ENCODE results near the gene RABGAP1. TPM values are rescaled to one million over a fixed set of nuclear protein-coding genes. Genes with fewer than 3 reads are reported as not detected.

Gene RABGAP1
- total RNA-seq, 1 donor from 2014 or later = 58.6 TPM

GRCh38 chr9:123016631-123017030 is 75.8 kb downstream of the RABGAP1 start:
- no peak for TF ChIP-seq CTCF (IDR thresholded peaks at IDR 0.05)
- ATAC-seq (no peak), DNase-seq (no peak)
- H3K27ac ChIP-seq = no peak overlapping the region
- H3K9me3 ChIP-seq = no peaks in the 10 kb centered on the region
- H3K27me3 ChIP-seq = no peaks in the 10 kb centered on the region
- intact Hi-C loops (cut with DNase I) = no loop called here
- H3K4me3 ChIP-seq = no peak overlapping the region
- H3K4me1 ChIP-seq = peaks cover 11% of the 10 kb centered on the region
- peaks cover 69% of the 10 kb centered on the region for H3K36me3 ChIP-seq

GRCh38 chr9:123020796-123021195 is 80.0 kb downstream of the RABGAP1 start:
- Histone ChIP-seq H3K27me3 (no peaks in the 10 kb centered on the region), H3K4me3 (no peak overlapping the region), H3K9me3 (no peaks in the 10 kb centered on the region), H3K27ac (no peak overlapping the region), H3K36me3 (peaks cover 68% of the 10 kb centered on the region), H3K4me1 (no peaks in the 10 kb centered on the region)
- intact Hi-C loops (cut with DNase I) = no loop called here
- ATAC-seq (no peak), DNase-seq (no peak)
- no peak for TF ChIP-seq CTCF (IDR thresholded peaks at IDR 0.05)

- intact Hi-C loops (cut with DNase I) = no loop called here
- no peak overlapping the region for H3K27ac ChIP-seq
- H3K27me3 ChIP-seq = no peaks in the 10 kb centered on the region
- H3K4me3 ChIP-seq = no peak overlapping the region
- peaks cover 36% of the 10 kb centered on the region for H3K36me3 ChIP-seq
- no peak for DNase-seq
- no peaks in the 10 kb centered on the region for H3K9me3 ChIP-seq
- no peak for TF ChIP-seq CTCF (IDR thresholded peaks at IDR 0.05)
- H3K4me1 ChIP-seq = peaks cover 7% of the 10 kb centered on the region
- no peak for ATAC-seq
These were observed 85.6 kb downstream of the RABGAP1 start for GRCh38 chr9:123026425-123026824.

GRCh38 chr9:123027517-123027916 is 86.7 kb downstream of the RABGAP1 start:
- no peaks in the 10 kb centered on the region for H3K27me3 ChIP-seq
- ATAC-seq (no peak), DNase-seq (no peak)
- intact Hi-C loops (cut with DNase I) = no loop called here
- peaks cover 25% of the 10 kb centered on the region for H3K36me3 ChIP-seq
- TF ChIP-seq CTCF (IDR thresholded peaks at IDR 0.05) = no peak
- no peak overlapping the region for H3K27ac ChIP-seq
- H3K9me3 ChIP-seq = no peaks in the 10 kb centered on the region
- H3K4me1 ChIP-seq = peaks cover 7% of the 10 kb centered on the region
- no peak overlapping the region for H3K4me3 ChIP-seq

GRCh38 chr9:123028136-123028535 is 87.3 kb downstream of the RABGAP1 start:
- peaks cover 20% of the 10 kb centered on the region for H3K36me3 ChIP-seq
- ATAC-seq (no peak), DNase-seq (no peak)
- no peak overlapping the region for H3K27ac ChIP-seq
- TF ChIP-seq CTCF (IDR thresholded peaks at IDR 0.05) = no peak
- intact Hi-C loops (cut with DNase I) = no loop called here
- H3K4me3 ChIP-seq = no peak overlapping the region
- H3K4me1 ChIP-seq = peaks cover 7% of the 10 kb centered on the region
- H3K9me3 ChIP-seq = no peaks in the 10 kb centered on the region
- no peaks in the 10 kb centered on the region for H3K27me3 ChIP-seq

DNA sequence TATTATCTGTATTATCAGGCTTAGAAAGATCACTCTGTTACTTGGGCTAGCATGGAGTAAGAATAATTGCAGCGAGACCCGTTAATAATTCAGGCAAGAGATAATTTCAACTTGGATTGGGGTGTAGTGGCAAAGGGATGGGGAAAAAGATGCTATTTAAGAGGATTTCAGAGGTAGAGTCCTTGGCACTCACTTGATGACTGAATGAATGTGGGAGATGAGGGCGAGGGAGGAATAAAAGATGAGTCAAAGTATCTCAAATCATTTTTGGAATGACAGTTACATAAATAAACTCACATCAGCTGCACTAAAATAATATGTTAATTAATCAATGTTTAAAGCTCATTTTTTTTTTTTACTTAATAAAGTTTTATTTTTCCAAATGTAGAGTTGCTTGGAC is 88.2 kb downstream of the RABGAP1 start:
- no peak overlapping the region for H3K27ac ChIP-seq
- no peak for TF ChIP-seq CTCF (IDR thresholded peaks at IDR 0.05)
- intact Hi-C loops (cut with DNase I) = no loop called here
- no peak for DNase-seq
- H3K4me3 ChIP-seq = no peak overlapping the region
- H3K36me3 ChIP-seq = peaks cover 15% of the 10 kb centered on the region
- no peaks in the 10 kb centered on the region for H3K27me3 ChIP-seq
- H3K4me1 ChIP-seq = peaks cover 7% of the 10 kb centered on the region
- H3K9me3 ChIP-seq = no peaks in the 10 kb centered on the region
- ATAC-seq = no peak
